Activated CD8-positive, alpha-beta T cell treated with anti-CD3 and anti-CD28 coated beads, Interleukin-2, amount 10 ng/mL, durations not matched to agents 7 days and 5 days (primary cell): ENCODE results near the gene DUSP1. TPM values are rescaled to one million over a fixed set of nuclear protein-coding genes. Genes with fewer than 3 reads are reported as not detected.

Experiments used
- ATAC-seq: fragments of 150-1000 bp; cut with Tn5 transposase; one replicate; pipeline ENCODE4 v1.10.0; 2021; ENCODE audit warnings: moderate library complexity
- CTCF ChIA-PET: fragments of 350-600 bp; sonication (Branson Sonifier 250); formaldehyde crosslinking; loops from one replicate; lab custom pipeline; 2021; ENCODE audit warnings: antibody characterized with exemption; lab: Charles Lee
- POLR2A ChIA-PET: fragments of 350-600 bp; sonication (Branson Sonifier 250); formaldehyde crosslinking; loops from one replicate; lab custom pipeline; 2021; ENCODE audit warnings: antibody characterized with exemption; lab: Charles Lee
- DNase-seq: peaks from one replicate; pipeline ENCODE4 v3.0.0-alpha.2; 2020
- H3K27ac Mint-ChIP-seq: one replicate; pipeline ENCODE4 v1.8.0; 2021; ENCODE audit warnings: mild to moderate bottlenecking, mixed read lengths
- H3K27me3 Mint-ChIP-seq: one replicate; pipeline ENCODE4 v1.8.0; 2021; ENCODE audit warnings: low read depth, mixed read lengths
- H3K36me3 Mint-ChIP-seq: one replicate; pipeline ENCODE4 v1.8.0; 2021; ENCODE audit warnings: low read depth, mixed read lengths
- H3K4me1 Mint-ChIP-seq: one replicate; pipeline ENCODE4 v1.8.0; 2021; ENCODE audit warnings: low read depth, mixed read lengths
- H3K4me3 Mint-ChIP-seq: one replicate; pipeline ENCODE4 v1.8.0; 2021; ENCODE audit warnings: mild to moderate bottlenecking, mixed read lengths
- H3K9me3 Mint-ChIP-seq: one replicate; pipeline ENCODE4 v1.8.0; 2022; ENCODE audit warnings: mixed read lengths; ENCODE audit not compliant: insufficient read depth
- total RNA-seq, 2 experiments: library from RNA; stranded (reverse); gene quantifications; one replicate each; pipeline ENCODE4 v1.2.3, GENCODE V29; 2021

Gene DUSP1
- total RNA-seq, 2 experiments from 2014 or later: 55.6 to 56.6 TPM

DNA sequence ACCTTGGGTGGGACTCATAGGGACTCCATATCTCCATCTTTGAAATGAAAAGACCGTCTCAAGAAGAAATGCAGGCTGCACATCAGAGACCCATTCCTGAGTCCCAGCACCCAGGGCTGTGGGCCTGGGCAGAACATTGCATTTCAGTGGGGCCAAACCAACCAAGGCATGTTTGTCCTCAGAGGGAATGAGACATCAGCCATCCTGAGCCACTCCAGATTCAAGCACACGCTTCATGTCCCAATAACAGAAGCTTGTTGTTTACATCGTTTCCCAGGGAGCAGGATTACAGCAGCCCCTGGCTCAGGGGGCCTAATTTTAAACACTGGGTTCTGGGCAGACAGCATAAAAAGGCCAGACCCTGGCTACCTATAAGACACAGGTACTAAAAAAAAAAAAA lies 24.3 kb downstream of the DUSP1 start:
- H3K27me3 Mint-ChIP-seq: no peaks in the 10 kb centered on the region
- ATAC-seq (no peak), DNase-seq (no peak)
- H3K27ac Mint-ChIP-seq: no peak overlapping the region
- H3K36me3 Mint-ChIP-seq: no peaks in the 10 kb centered on the region
- POLR2A ChIA-PET: no interaction called here
- H3K4me3 Mint-ChIP-seq: no peak overlapping the region
- H3K4me1 Mint-ChIP-seq: peaks cover 9% of the 10 kb centered on the region
- H3K9me3 Mint-ChIP-seq: no peaks in the 10 kb centered on the region
- CTCF ChIA-PET: no interaction called here

GRCh38 chr5:172745838-172746237 lies 25.2 kb downstream of the DUSP1 start:
- POLR2A ChIA-PET: no interaction called here
- H3K27me3 Mint-ChIP-seq: no peaks in the 10 kb centered on the region
- no peak for DNase-seq
- no peaks in the 10 kb centered on the region for H3K36me3 Mint-ChIP-seq
- peaks cover 3% of the 10 kb centered on the region for H3K4me1 Mint-ChIP-seq
- CTCF ChIA-PET: no interaction called here
- H3K4me3 Mint-ChIP-seq: no peak overlapping the region
- no peak for ATAC-seq
- H3K9me3 Mint-ChIP-seq: no peaks in the 10 kb centered on the region
- H3K27ac Mint-ChIP-seq: no peak overlapping the region

GRCh38 chr5:172745406-172745805 lies 25.6 kb downstream of the DUSP1 start:
- ATAC-seq: no peak
- Mint-ChIP-seq H3K4me1 (peaks cover 2% of the 10 kb centered on the region), H3K27me3 (no peaks in the 10 kb centered on the region)

GRCh38 chr5:172744123-172745104 lies 26.6 kb downstream of the DUSP1 start:
- ChIA-PET POLR2A (no interaction called here), CTCF (no interaction called here)
- H3K27me3 Mint-ChIP-seq: no peaks in the 10 kb centered on the region
- no peak for DNase-seq
- no peak for ATAC-seq
- H3K9me3 Mint-ChIP-seq: no peaks in the 10 kb centered on the region
- no peak overlapping the region for H3K4me3 Mint-ChIP-seq
- no peak overlapping the region for H3K27ac Mint-ChIP-seq
- H3K4me1 Mint-ChIP-seq: peaks cover 2% of the 10 kb centered on the region
- no peaks in the 10 kb centered on the region for H3K36me3 Mint-ChIP-seq

More at GRCh38 chr5:172745406-172745805, 25.6 kb downstream of the DUSP1 start:
- CTCF ChIA-PET: no interaction called here
- Mint-ChIP-seq H3K9me3 (no peaks in the 10 kb centered on the region), H3K27ac (no peak overlapping the region), H3K4me3 (no peak overlapping the region), H3K36me3 (no peaks in the 10 kb centered on the region)
- DNase-seq: no peak
- POLR2A ChIA-PET: no interaction called here

- CTCF ChIA-PET: no interaction called here
- Mint-ChIP-seq H3K4me3 (no peak overlapping the region), H3K27ac (no peak overlapping the region)
These were observed 27.7 kb downstream of the DUSP1 start for GRCh38 chr5:172743112-172743959.

GRCh38 chr5:172741206-172741582 lies 29.8 kb downstream of the DUSP1 start:
- Mint-ChIP-seq H3K9me3 (no peaks in the 10 kb centered on the region), H3K27ac (no peak overlapping the region), H3K4me3 (no peak overlapping the region), H3K27me3 (no peaks in the 10 kb centered on the region), H3K36me3 (no peaks in the 10 kb centered on the region), H3K4me1 (peaks cover 2% of the 10 kb centered on the region)
- CTCF ChIA-PET: interaction anchor here (1.3 kb wide), 1 partner anchor 28 kb away, joined by 3 read pairs; no protein-coding TSS in a partner anchor
- DNase-seq: no peak
- POLR2A ChIA-PET: no interaction called here
- ATAC-seq: no peak

More at GRCh38 chr5:172743112-172743959, 27.7 kb downstream of the DUSP1 start:
- Mint-ChIP-seq H3K27me3 (no peaks in the 10 kb centered on the region), H3K4me1 (peaks cover 2% of the 10 kb centered on the region), H3K36me3 (no peaks in the 10 kb centered on the region), H3K9me3 (no peaks in the 10 kb centered on the region)
- POLR2A ChIA-PET: no interaction called here
- DNase-seq: no peak
- ATAC-seq: no peak

DNA sequence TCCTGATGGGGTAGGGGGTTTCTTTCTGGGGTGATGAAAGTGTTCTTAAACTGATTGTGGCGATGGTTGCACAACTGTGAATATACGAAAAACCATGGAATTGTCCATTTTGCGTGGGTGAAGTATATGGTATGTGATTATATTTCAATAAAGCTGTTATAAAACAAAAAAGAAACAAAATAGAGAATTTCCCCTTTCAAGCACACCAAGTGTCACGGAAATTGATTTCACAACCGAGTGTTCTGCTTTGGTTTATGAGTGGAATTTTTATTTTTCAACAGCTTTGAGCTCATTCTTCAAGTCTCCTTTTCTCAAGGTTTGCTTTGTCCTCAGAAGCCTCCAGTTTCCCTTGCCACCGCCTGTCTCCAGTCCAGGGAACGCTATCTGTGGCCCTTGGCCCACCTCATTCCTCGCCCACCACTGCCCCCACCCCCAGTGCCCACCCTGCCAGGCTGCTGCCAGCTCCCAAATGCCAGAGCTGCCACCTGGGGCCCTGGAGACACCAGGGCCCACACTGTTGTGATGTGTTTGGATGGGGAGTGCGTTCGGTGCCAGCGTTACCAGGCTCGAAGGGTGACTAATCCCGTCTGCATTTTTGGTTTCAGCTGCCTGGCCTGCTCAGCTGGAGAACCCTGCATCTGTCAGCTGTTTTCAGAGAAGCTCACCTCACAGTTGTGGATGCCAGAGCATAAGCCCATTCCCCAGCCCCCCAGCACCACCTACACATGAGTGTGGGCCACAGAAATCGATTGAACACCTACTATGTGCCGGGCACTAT lies 30.4 kb downstream of the DUSP1 start:
- ATAC-seq: no peak
- Mint-ChIP-seq H3K4me1 (peaks cover 2% of the 10 kb centered on the region), H3K27me3 (no peaks in the 10 kb centered on the region), H3K27ac (no peak overlapping the region), H3K4me3 (no peak overlapping the region), H3K36me3 (no peaks in the 10 kb centered on the region), H3K9me3 (no peaks in the 10 kb centered on the region)
- ChIA-PET POLR2A (no interaction called here), CTCF (interaction anchor here (1.3 kb wide), 1 partner anchor 27 kb away, joined by 3 read pairs; no protein-coding TSS in a partner anchor)
- DNase-seq: no peak

DNA sequence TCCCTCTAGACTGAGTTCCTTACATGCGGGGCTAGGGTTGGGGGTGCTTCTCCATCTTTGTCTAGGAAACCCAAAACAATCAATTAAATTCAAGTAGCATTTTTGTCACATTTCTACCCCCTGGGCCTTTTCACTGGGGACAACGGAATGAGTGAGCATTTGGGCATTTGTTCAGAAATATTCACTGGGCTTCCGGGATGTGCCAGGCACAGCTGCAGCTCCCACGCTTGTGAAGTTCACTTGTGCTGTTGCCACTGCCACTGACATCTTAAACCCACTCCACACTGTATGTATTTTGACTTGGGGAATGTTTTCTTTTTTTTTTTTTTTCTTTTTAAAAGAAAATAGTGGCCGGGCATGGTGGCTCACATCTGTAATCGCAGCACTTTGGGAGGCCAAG lies 31.6 kb downstream of the DUSP1 start:
- Mint-ChIP-seq H3K4me3 (no peak overlapping the region), H3K27ac (no peak overlapping the region), H3K9me3 (no peaks in the 10 kb centered on the region), H3K4me1 (peaks cover 2% of the 10 kb centered on the region), H3K27me3 (peaks cover 2% of the 10 kb centered on the region), H3K36me3 (no peaks in the 10 kb centered on the region)
- ChIA-PET POLR2A (no interaction called here), CTCF (no interaction called here)
- no peak for DNase-seq
- ATAC-seq: no peak

- H3K27me3 Mint-ChIP-seq: peaks cover 2% of the 10 kb centered on the region
- POLR2A ChIA-PET: no interaction called here
- no peaks in the 10 kb centered on the region for H3K4me1 Mint-ChIP-seq
- H3K27ac Mint-ChIP-seq: no peak overlapping the region
- CTCF ChIA-PET: no interaction called here
- no peak overlapping the region for H3K4me3 Mint-ChIP-seq
- no peak for DNase-seq
- H3K9me3 Mint-ChIP-seq: no peaks in the 10 kb centered on the region
- no peak for ATAC-seq
- H3K36me3 Mint-ChIP-seq: no peaks in the 10 kb centered on the region
These were observed 34.4 kb downstream of the DUSP1 start for GRCh38 chr5:172736508-172737135.

DNA sequence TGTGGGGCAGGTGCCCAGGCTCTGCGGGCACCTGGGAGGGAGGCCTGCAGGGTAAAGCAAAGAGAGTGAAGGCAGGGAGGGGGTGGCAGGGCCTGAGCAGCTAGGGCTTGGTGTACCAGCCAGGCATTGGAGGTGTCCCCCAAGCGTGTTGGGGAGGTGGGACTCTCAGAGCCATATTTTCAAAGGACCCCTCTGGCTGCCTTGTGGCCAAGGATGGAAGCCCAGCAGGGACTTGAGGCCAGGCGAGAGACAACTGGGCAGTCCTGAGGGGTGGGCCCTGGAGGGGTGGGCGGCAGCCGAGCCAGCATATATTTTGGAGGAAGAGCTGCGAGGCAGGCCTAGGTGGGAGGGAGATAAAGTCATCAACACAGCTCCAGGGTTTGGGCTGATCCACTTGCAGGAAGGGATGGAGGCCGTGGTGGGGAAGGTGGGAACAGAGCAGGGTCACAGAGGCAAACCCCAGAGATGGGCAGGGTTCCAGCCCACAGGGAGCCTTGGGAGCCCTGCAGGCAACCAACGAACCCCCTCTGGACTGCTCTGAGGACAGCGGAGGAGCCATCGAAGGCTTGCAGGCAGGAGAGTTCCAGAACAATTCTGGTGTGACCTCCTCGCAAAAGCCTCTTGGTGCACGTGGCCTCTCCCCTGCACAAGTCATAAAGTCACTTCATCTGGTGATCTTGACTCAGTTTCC lies 35.7 kb downstream of the DUSP1 start:
- no peaks in the 10 kb centered on the region for H3K36me3 Mint-ChIP-seq
- ChIA-PET CTCF (no interaction called here), POLR2A (no interaction called here)
- no peak overlapping the region for H3K27ac Mint-ChIP-seq
- H3K4me1 Mint-ChIP-seq: no peaks in the 10 kb centered on the region
- no peak for ATAC-seq
- DNase-seq: no peak
- no peaks in the 10 kb centered on the region for H3K9me3 Mint-ChIP-seq
- H3K27me3 Mint-ChIP-seq: peaks cover 2% of the 10 kb centered on the region
- H3K4me3 Mint-ChIP-seq: no peak overlapping the region
